Heart left ventricle (tissue), 13 donors: Measurements from ENCODE around the gene PAK4.

Experiments
- CTCF ChIP-seq, 12 donors: fragments of 200-600 bp; sonication (generic) in 4 of 12; IDR thresholded peaks; one replicate each; pipeline versions ENCODE4 v1.5.0 to v1.8.0; 2018 to 2022; ENCODE audit warnings: antibody characterized with exemption in 12 of 12, mild to moderate bottlenecking in 5 of 12
- POLR2A ChIP-seq, 2 donors: fragments of 450-650 bp; IDR thresholded peaks; one replicate each; pipeline ENCODE4 v1.6.1; 2017; ENCODE audit warnings: antibody characterized with exemption in 2 of 2, mild to moderate bottlenecking in 2 of 2, moderate library complexity in 2 of 2
- donor health status: ischemic (EF 13 %, LVEDD 7.1; RV severe dilation, severe dysfunction).
- donor health status: DM: no; HTN: yes; CAD: no.
- donor health status: DM: no; HTN: no; CAD: no.
- donor health status: ischemic (EF 25% LVEDD 6.9; RV normal size, moderate dysfunction).
- donor health status: ischemic (EF 25% LVEDD 5.7; RV mildly dilated, moderate dysfunction).
- donor health status: ischemic (EF 35%, LVEDD 5.7; RV mildly dilated, moderate dysfunction).
- donor health status: nonischemic (EF 11% LVEDD 7.7; RV severe dilation, severe dysfunction).
- donor health status: DM: yes; HTN: yes; CAD: no.
- donor health status: PGD.
- donor health status: ischemic (EF 29% LVEDD 5.4; RV normal size, mild dysfunction).
- donor health status: nonischemic (EF 23%, LVEDD 6.1; RV moderate dilation, normal function).

- TF ChIP-seq CTCF (IDR thresholded peaks at IDR 0.05) (no peak), POLR2A (IDR thresholded peaks at IDR 0.05) (no peak)
Observed at GRCh38 chr19:39195755-39196154, 70.2 kb downstream of the PAK4 start.
